ENCODE data around the gene SULT1A2. TPM values are rescaled to one million over a fixed set of nuclear protein-coding genes. Genes with fewer than 3 reads are reported as not detected.

Gene SULT1A2
- total RNA-seq: 0.25 TPM in 1 of 2 replicates, not detected in the other

DNA sequence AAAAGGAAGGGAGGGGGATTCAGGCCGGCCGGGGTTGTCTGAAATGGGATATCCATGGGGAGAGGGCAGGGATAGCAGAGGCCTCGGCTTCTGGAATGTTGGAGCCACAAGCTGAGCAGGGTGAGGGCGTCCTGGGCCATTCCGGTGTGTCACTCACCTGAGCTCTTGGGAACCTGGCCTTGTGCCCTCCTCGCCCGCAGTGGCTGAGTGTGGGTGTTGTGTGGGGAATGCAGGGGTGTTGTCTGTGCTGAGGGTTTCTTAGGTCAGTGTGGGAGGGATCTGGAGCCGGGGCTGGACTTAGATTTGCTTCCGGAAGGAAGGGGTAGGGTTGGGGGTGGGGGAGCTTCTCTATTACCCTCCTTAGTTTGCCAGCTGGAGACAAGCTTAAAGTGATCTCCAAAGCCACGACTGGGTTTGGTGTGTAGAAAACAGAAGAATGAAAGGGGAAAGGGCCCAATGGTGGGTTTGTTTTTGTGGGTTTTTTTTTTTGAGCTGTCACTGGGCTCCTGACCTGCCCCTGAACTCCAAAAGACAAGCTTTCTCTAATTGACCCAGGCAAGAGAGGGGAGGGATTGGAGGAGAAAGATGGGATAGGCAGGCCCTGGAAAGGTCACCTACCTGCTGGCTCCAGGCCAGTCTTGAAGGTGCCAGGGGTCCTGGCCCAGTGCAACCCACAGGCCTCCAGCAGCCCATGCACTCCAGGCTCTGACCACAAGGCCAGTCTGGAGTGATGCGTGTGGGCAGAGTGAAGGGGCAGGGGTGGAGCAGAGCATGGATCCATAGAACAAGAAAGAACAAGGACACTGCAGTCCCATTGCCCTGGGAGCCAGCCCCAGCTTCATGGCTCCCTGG, at the start of gene SULT1A2:
Gene SULT1A2 (minus strand): TSS at position 211 of the 852 bp plus-strand sequence. CDS start 1,120 bp downstream, outside the sequence.

GRCh38 chr16:28637765-28638164, 40.9 kb upstream of the SULT1A2 start, which contains the start of gene NPIPB8:
Gene NPIPB8, plus strand, starts transcription at chr16:28638065. Its CDS starts 296 bp downstream, at chr16:28638361.

DNA sequence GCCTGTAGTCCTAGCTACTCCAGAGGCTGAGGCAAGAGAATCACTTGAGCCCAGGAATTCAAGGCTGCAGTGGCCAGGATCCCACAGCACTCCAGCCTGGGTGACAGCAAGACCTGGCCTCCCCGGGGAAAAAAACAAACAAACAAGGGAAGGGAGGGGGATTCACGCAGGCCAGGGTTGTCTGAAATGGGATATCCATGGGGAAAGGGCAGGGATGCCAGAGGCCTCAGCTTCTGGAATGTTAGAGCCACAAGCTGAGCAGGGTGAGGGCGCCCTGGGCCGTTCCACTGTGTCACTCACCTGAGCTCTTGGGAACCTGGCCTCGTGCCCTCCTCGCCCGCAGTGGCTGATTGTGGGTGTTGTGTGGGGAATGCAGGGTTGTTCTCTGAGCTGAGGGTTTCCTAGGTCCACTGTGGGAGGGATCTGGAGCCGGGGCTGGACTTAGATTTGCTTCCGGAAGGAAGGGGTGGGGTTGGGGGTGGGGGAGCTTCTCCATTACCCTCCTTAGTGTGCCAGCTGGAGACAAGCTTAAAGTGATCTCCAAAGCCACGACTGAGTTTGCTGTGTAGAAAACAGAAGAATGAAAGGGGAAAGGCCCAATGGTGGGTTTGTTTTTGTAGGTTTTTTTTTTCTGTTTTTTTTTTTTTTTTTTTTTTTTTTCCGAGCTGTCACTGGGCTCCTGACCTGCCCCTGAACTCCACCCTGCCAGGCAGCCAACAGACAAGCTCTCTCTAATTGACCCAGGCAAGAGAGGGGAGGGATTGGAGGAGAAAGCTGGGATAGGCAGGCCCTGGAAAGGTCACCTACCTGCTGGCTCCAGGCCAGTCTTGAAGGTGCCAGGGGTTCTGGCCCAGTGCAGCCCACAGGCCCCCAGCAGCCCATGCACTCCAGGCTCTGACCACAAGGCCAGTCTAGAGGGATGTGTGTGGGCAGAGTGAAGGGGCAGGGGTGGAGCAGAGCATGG, 13.1 kb upstream of the SULT1A2 start, which contains the start of gene SULT1A1:
Gene SULT1A1 (minus strand): TSS at position 414 of the 964 bp plus-strand sequence. CDS start 1,189 bp downstream, outside the sequence.

GRCh38 chr16:28553776-28554633, 42.8 kb downstream of the SULT1A2 start, which contains the start of gene SGF29:
Gene SGF29, plus strand, starts transcription at chr16:28553920. Its CDS starts 27,150 bp downstream, at chr16:28581070.

Other genes starting within 250 kb of the SULT1A2 start
- gene NPIPB6, start 233.5 kb downstream of the SULT1A2 start, total RNA-seq: 0.49 TPM in 1 of 2 replicates, not detected in the other
- gene EIF3CL, start 193.2 kb downstream of the SULT1A2 start, total RNA-seq: 151 and 152 TPM in 2 replicates
- not detected in 2 replicates for gene NPIPB7, start 124.7 kb downstream of the SULT1A2 start, total RNA-seq
- gene CLN3, start 105.0 kb downstream of the SULT1A2 start, total RNA-seq: 21.7 and 31.2 TPM in 2 replicates
- not detected in 2 replicates for gene APOBR, start 102.4 kb downstream of the SULT1A2 start, total RNA-seq
- gene IL27, start 90.2 kb downstream of the SULT1A2 start, total RNA-seq: not detected in 2 replicates
- 0.16 and 9.0 TPM in 2 replicates for gene NUPR1, start 58.1 kb downstream of the SULT1A2 start, total RNA-seq
- gene SGF29, start 43.1 kb downstream of the SULT1A2 start, total RNA-seq: 11.9 and 19.0 TPM in 2 replicates
- gene SULT1A1, start 13.0 kb upstream of the SULT1A2 start, total RNA-seq: 0.98 and 17.0 TPM in 2 replicates
- gene NPIPB8, start 41.0 kb upstream of the SULT1A2 start, total RNA-seq: not detected in 2 replicates
- 458 and 538 TPM in 2 replicates for gene EIF3C, start 114.4 kb upstream of the SULT1A2 start, total RNA-seq
- 0.38 TPM in 1 of 2 replicates, not detected in the other for gene NPIPB9, start 154.7 kb upstream of the SULT1A2 start, total RNA-seq
- gene ATXN2L, start 225.9 kb upstream of the SULT1A2 start, total RNA-seq: 119 and 120 TPM in 2 replicates
- 198 and 222 TPM in 2 replicates for gene TUFM, start 249.3 kb upstream of the SULT1A2 start, total RNA-seq